KMS-11 (cell line): ENCODE data around the gene RPL19.

Experiments
- H2AFZ ChIP-seq: fragments of 200-600 bp; sonication (generic); 2 replicates; pipeline ENCODE4 v1.6.1; 2016; ENCODE audit warnings: antibody characterized with exemption, mixed run types, low read depth
- H3K27ac ChIP-seq: fragments of 200-600 bp; sonication (generic); 2 replicates; pipeline ENCODE4 v1.6.1; 2016; ENCODE audit warnings: mild to moderate bottlenecking, mixed run types
- H3K27me3 ChIP-seq: fragments of 200-600 bp; sonication (generic); 2 replicates; pipeline ENCODE4 v1.6.1; 2017; ENCODE audit warnings: mild to moderate bottlenecking, low read depth, mixed run types, moderate library complexity; ENCODE audit not compliant: insufficient read depth
- H3K36me3 ChIP-seq: fragments of 200-600 bp; sonication (generic); 2 replicates; pipeline ENCODE4 v1.6.1; 2017; ENCODE audit warnings: mild to moderate bottlenecking, mixed run types; ENCODE audit not compliant: insufficient read depth
- H3K4me1 ChIP-seq: fragments of 200-600 bp; sonication (generic); 2 replicates; pipeline ENCODE4 v1.6.1; 2016; ENCODE audit warnings: mild to moderate bottlenecking, low read depth, mixed run types; ENCODE audit not compliant: poor library complexity, severe bottlenecking
- H3K4me2 ChIP-seq: fragments of 200-600 bp; sonication (generic); 2 replicates; pipeline ENCODE4 v1.7.0; 2016; ENCODE audit warnings: mild to moderate bottlenecking, mixed run types
- H3K4me3 ChIP-seq: fragments of 200-600 bp; sonication (generic); IDR thresholded peaks from 2 replicates; pipeline ENCODE4 v1.6.1; 2017; ENCODE audit warnings: low read depth, low read length, mixed read lengths; ENCODE audit not compliant: insufficient read depth
- H3K79me2 ChIP-seq: fragments of 200-600 bp; sonication (generic); 2 replicates; pipeline ENCODE4 v1.6.1; 2016; ENCODE audit warnings: low read depth, mixed run types; ENCODE audit not compliant: insufficient read depth
- H3K9ac ChIP-seq: fragments of 200-600 bp; sonication (generic); 2 replicates; pipeline ENCODE4 v1.6.1; 2016; ENCODE audit warnings: mild to moderate bottlenecking, mixed run types
- H4K20me1 ChIP-seq: fragments of 200-600 bp; sonication (generic); 2 replicates; pipeline ENCODE4 v1.6.1; 2016; ENCODE audit warnings: mild to moderate bottlenecking, mixed run types; ENCODE audit not compliant: insufficient read depth
- CTCF ChIP-seq: fragments of 200-600 bp; sonication (generic); conservative IDR thresholded peaks from 2 replicates; pipeline ENCODE4 v1.6.1; 2017; ENCODE audit warnings: low read depth, mild to moderate bottlenecking, antibody characterized with exemption, low read length, moderate library complexity, mixed read lengths

Gene RPL19

DNA sequence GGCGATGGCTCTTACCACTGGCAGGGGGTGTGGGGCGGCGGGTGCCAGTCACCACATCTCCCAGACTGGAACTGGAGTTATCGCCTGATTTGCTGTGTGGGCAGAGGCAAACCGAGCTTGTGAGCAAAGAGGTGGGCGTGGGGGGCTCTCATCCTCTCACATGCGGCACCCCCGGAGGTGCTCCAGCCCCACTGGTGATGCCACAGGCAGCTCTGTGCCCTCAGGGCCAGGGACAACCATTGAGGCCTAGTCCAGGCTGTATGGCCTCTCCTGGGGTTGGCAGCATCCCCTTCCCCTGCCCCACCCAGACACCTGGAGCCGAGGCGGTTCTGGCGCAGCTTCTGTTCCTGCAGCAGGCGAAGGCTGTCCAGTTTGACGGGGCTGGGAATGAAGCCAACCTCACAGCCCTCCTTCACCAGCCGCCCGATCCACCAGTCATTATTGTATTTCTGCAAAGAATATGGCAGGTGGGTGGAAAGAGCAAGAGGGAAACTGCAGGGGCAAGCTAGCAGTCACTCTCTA is 13.5 kb upstream of the RPL19 start:
- H3K9ac ChIP-seq, result no peak overlapping the region
- no peaks in the 10 kb centered on the region for H4K20me1 ChIP-seq
- TF ChIP-seq CTCF, result no peak
- no peaks in the 10 kb centered on the region for H3K27me3 ChIP-seq
- H3K4me1 ChIP-seq, result peaks cover 8% of the 10 kb centered on the region
- no peak overlapping the region for H3K4me2 ChIP-seq
- H3K27ac ChIP-seq, result no peak overlapping the region
- H3K36me3 ChIP-seq, result no peaks in the 10 kb centered on the region; the same call in 1 of the 2 replicates
- H3K4me3 ChIP-seq, result no peak overlapping the region
- H3K79me2 ChIP-seq, result no peaks in the 10 kb centered on the region
- H2AFZ ChIP-seq, result no peak overlapping the region

DNA sequence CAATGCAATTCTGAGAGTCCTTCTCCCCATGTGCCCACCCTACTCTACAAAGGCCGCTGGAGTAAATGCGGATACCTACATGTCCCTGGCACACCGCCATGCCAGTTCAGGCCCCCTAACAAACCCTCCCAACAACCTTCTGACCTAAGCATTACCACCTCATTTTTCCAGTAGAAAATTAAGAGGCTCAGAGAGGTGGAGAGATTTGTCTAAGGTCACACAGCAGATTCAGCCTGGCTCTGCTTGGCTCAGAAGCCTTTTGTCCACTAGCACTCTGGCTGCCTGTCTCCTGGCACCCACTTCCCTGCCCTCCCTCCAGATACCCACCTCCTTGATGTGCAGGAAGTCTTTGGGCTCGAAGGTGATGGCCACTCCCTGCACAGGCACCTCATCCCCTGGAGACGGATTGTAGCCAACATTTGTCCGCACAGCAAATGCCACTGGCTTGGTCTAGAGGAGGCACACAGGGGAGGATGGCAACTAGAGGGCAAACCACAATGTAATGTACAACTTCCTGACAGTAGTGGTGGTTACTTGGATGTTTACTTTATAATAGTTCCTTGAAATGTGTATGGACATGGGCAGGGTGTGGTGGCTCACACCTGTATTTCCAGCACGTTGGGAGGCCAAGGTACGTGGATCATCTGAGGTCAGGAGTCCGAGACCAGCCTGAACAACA is 12.8 kb upstream of the RPL19 start:
- Histone ChIP-seq H3K79me2 (no peaks in the 10 kb centered on the region), H3K4me1 (peaks cover 8% of the 10 kb centered on the region), H3K4me3 (no peak overlapping the region), H3K27me3 (no peaks in the 10 kb centered on the region), H3K4me2 (no peak overlapping the region), H3K27ac (no peak overlapping the region), H2AFZ (no peak overlapping the region), H3K36me3 (no peaks in the 10 kb centered on the region), H3K9ac (no peak overlapping the region), H4K20me1 (no peaks in the 10 kb centered on the region)
- TF ChIP-seq CTCF, result no peak

DNA sequence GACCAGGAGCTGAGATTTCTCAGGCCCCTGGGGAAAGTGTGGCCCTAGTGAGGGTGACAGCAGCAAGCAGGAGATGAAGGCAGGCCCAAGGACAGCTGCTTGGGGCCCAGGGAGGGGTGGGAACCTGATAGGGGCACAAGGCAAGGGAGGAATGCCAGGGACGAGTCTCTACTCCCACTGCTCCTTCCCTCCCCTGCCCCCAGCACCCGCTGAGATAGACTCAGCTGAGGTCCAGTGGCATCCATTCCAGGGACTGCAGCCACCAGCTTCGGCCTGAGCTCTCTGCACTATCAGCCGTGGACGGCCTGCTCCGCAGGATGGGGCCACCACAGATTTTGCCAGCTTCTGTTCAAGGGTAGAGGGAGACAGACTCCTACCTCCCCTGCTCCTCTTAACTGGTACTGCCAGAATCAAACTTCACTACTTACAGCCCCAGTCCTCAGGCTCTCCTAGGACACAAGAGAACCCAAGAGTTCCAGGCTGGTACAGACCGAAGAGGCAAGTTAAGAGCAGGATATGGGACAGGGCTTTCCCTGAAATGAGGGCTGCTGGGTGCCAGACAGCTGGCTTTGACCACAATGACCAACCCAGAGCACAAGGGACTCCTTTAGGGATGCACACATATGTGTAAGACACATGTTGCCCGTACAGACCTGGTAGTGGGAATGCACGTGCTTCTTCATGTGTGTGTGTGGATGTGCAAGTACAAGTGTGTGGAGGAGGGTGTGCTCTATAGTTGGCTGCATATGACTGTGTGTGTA is 8.2 kb upstream of the RPL19 start:
- H3K4me2 ChIP-seq, result no peak overlapping the region
- no peak for TF ChIP-seq CTCF

DNA sequence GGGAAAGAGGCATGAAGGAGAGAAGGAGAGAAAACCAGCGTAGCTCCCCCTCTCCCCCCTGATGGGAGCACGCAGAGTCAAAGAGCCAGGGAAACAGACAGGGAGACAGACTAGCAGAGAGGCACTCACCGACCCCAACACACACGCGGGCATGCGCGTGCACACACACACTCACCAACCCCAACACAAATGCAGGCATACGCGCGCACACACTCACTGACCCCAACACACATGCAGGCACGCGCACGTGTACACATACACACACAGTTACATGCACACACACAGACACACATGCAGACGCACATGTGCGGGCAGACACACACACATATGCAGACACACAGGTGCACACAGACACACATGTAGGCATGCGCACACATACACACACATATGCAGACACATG is 7.2 kb upstream of the RPL19 start:
- Histone ChIP-seq H3K4me1 (peaks cover 23% of the 10 kb centered on the region), H3K4me3 (no peak overlapping the region), H4K20me1 (no peaks in the 10 kb centered on the region), H3K9ac (no peak overlapping the region), H3K36me3 (no peaks in the 10 kb centered on the region), H3K79me2 (peaks cover 4% of the 10 kb centered on the region; the same call in 1 of the 2 replicates), H3K4me2 (no peak overlapping the region), H2AFZ (no peak overlapping the region), H3K27me3 (no peaks in the 10 kb centered on the region), H3K27ac (no peak overlapping the region)
- TF ChIP-seq CTCF, result no peak

More for the DNA sequence above, 8.2 kb upstream of the RPL19 start:
- H3K27me3 ChIP-seq, result no peaks in the 10 kb centered on the region
- peaks cover 22% of the 10 kb centered on the region for H3K4me1 ChIP-seq
- no peak overlapping the region for H3K9ac ChIP-seq
- H3K79me2 ChIP-seq, result peaks cover 4% of the 10 kb centered on the region; the same call in 1 of the 2 replicates
- no peaks in the 10 kb centered on the region for H4K20me1 ChIP-seq
- no peak overlapping the region for H2AFZ ChIP-seq
- no peak overlapping the region for H3K27ac ChIP-seq
- no peaks in the 10 kb centered on the region for H3K36me3 ChIP-seq
- no peak overlapping the region for H3K4me3 ChIP-seq
